Measurements from ENCODE around the gene PSMC3IP. TPM values are rescaled to one million over a fixed set of nuclear protein-coding genes. Genes with fewer than 3 reads are reported as not detected.
"Not testable (repeated sequence)": the region's sequence is repeated elsewhere in the genome, so short reads cannot be mapped to it uniquely, and the experiment has no call there.

Gene PSMC3IP
- total RNA-seq, 1 experiment from 2014 or later: 37.4 TPM

DNA sequence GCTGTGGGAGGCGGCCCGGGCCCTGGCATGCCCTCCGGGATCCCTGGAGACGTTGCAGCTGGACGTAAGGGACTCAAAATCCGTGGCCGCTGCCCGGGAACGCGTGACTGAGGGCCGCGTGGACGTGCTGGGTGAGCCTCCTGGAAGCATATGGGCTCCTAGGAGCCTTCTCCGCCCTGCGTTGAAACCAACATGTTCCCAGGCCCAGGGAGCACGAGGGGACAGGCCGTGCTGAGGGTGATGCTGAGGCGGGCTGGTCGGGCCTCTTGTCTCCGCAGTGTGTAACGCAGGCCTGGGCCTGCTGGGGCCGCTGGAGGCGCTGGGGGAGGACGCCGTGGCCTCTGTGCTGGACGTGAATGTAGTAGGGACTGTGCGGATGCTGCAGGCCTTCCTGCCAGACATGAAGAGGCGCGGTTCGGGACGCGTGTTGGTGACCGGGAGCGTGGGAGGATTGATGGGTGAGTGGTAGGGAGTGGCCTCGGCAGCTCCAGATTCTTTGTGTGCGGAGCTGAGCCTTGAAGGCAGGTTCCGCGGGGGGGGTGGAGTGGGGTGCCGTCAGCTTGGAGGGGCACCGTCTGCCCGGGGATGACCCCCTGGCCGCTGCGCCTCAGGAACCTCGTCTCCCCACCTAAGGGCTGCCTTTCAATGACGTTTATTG, 24.2 kb downstream of the PSMC3IP start:
- no peaks in the 10 kb centered on the region for H3K9me3 ChIP-seq (ENCODE audit: control insufficient read depth, low read depth, low read length)
- H2BK20ac ChIP-seq (ENCODE audit: low read depth, low read length, poor library complexity, severe bottlenecking): no peak overlapping the region
- no peak overlapping the region for H2BK5ac ChIP-seq (ENCODE audit: insufficient read length, low read length)
- Mint-ChIP-seq H3K4me3 (peak overlapping the region; percentile 85 to 92), H3K27ac (peak overlapping the region in 2 of 3 experiments; percentile 61 to 77; a peak in 2 of 7 replicates), H3K36me3 (ENCODE audit: insufficient read depth in 1 of 3, low read depth in 3 of 3) (no peaks in the 10 kb centered on the region), H3K9me3 (no peaks in the 10 kb centered on the region), H3K4me1 (peaks cover 14 to 34% of the 10 kb centered on the region in 2 experiments), H3K27me3 (ENCODE audit: low read depth) (peaks cover 9% of the 10 kb centered on the region; the same call in 1 of the 2 replicates)
- WGBS (ENCODE audit: extremely low coverage, insufficient read length, low lambda C conversion rate): no CpG with 5 or more reads among the region's 45 CpGs
- H2BK12ac ChIP-seq (ENCODE audit: insufficient read length, low read depth, low read length): no peak overlapping the region
- no peak overlapping the region for H2BK120ac ChIP-seq (ENCODE audit: low read depth, low read length, poor library complexity, severe bottlenecking)
- H3K23ac ChIP-seq (ENCODE audit: insufficient read length, low read depth, low read length): no peak overlapping the region
- no peaks in the 10 kb centered on the region for H3K4me1 ChIP-seq (ENCODE audit: insufficient read depth, low read length)
- H2AK5ac ChIP-seq (ENCODE audit: insufficient read length, low read length): no peak overlapping the region
- no peaks in the 10 kb centered on the region for H3K79me2 ChIP-seq (ENCODE audit: insufficient read depth, low read length)
- no peak overlapping the region for H3T11ph ChIP-seq (ENCODE audit: low read length)
- H3K27me3 ChIP-seq (ENCODE audit: insufficient read depth, low read length): no peaks in the 10 kb centered on the region
- H2BK15ac ChIP-seq (ENCODE audit: low read depth, low read length): no peak overlapping the region
- H3K18ac ChIP-seq (ENCODE audit: insufficient read length, low read depth, low read length): no peak overlapping the region
- no peak overlapping the region for H4K5ac ChIP-seq (ENCODE audit: insufficient read length, low read depth, low read length)
- H3K9ac ChIP-seq (ENCODE audit: extremely low read depth, insufficient read length, low read length): no peak overlapping the region
- no peak overlapping the region for H4K8ac ChIP-seq (replicated peaks; ENCODE audit: insufficient read length, low read depth, low read length)
- H4K91ac ChIP-seq (ENCODE audit: insufficient read length, low read depth, low read length): no peak overlapping the region
- H3K79me1 ChIP-seq (ENCODE audit: insufficient read depth, low read depth, low read length, poor library complexity, severe bottlenecking): no peaks in the 10 kb centered on the region
- DNase-seq: peak; percentile 86
- H3K4me2 ChIP-seq (ENCODE audit: insufficient read depth, insufficient read length, low read length): no peak overlapping the region
- peaks cover 16% of the 10 kb centered on the region for H3K23me2 ChIP-seq (ENCODE audit: insufficient read length, low read depth, low read length, poor library complexity, severe bottlenecking)
- no peak overlapping the region for H2AFZ ChIP-seq (ENCODE audit: low read length)
- no peaks in the 10 kb centered on the region for H4K20me1 ChIP-seq (ENCODE audit: control insufficient read depth, insufficient read depth, insufficient read length)
- H3K27ac ChIP-seq (ENCODE audit: insufficient read length, low read depth, low read length): no peak overlapping the region
- H3K56ac ChIP-seq (ENCODE audit: insufficient read length, low read depth, low read length): no peak overlapping the region
- H3K4ac ChIP-seq (ENCODE audit: low read depth, low read length): no peak overlapping the region
- TF ChIP-seq CTCF (conservative IDR thresholded peaks at IDR 0.05): no peak
- no peak overlapping the region for H3K14ac ChIP-seq (ENCODE audit: insufficient read depth, low read length)

GRCh38 chr17:42552736-42553135, 24.8 kb downstream of the PSMC3IP start, which contains the start of gene HSD17B1:
Gene HSD17B1 (plus strand): TSS chr17:42552923. CDS start chr17:42552934, 11 bp downstream.
- Mint-ChIP-seq H3K4me1 (peaks cover 14 to 35% of the 10 kb centered on the region in 2 experiments), H3K27ac (peak within 1 kb of the TSS in 2 of 3 experiments; percentile 61 to 77; a peak in 3 of 7 replicates), H3K4me3 (peak within 1 kb of the TSS; percentile 85 to 92)
- H4K20me1 ChIP-seq (ENCODE audit: control insufficient read depth, insufficient read depth, insufficient read length); H3T11ph ChIP-seq (ENCODE audit: low read length); H3K9me3 Mint-ChIP-seq; H4K5ac ChIP-seq (ENCODE audit: insufficient read length, low read depth, low read length); H2AK5ac ChIP-seq (ENCODE audit: insufficient read length, low read length); H3K9ac ChIP-seq (ENCODE audit: extremely low read depth, insufficient read length, low read length); H2BK12ac ChIP-seq (ENCODE audit: insufficient read length, low read depth, low read length); H3K4me1 ChIP-seq (ENCODE audit: insufficient read depth, low read length); H3K18ac ChIP-seq (ENCODE audit: insufficient read length, low read depth, low read length); H2BK5ac ChIP-seq (ENCODE audit: insufficient read length, low read length); H2BK15ac ChIP-seq (ENCODE audit: low read depth, low read length); H3K4ac ChIP-seq (ENCODE audit: low read depth, low read length); H3K79me2 ChIP-seq (ENCODE audit: insufficient read depth, low read length); H3K27me3 Mint-ChIP-seq (ENCODE audit: low read depth); H2AFZ ChIP-seq (ENCODE audit: low read length); H3K36me3 Mint-ChIP-seq (ENCODE audit: insufficient read depth in 1 of 3, low read depth in 3 of 3); H2BK20ac ChIP-seq (ENCODE audit: low read depth, low read length, poor library complexity, severe bottlenecking); DNase-seq; H3K14ac ChIP-seq (ENCODE audit: insufficient read depth, low read length); H3K56ac ChIP-seq (ENCODE audit: insufficient read length, low read depth, low read length); H3K27ac ChIP-seq (ENCODE audit: insufficient read length, low read depth, low read length); H3K27me3 ChIP-seq (ENCODE audit: insufficient read depth, low read length); H3K9me3 ChIP-seq (ENCODE audit: control insufficient read depth, low read depth, low read length); H4K8ac ChIP-seq (replicated peaks; ENCODE audit: insufficient read length, low read depth, low read length); H4K91ac ChIP-seq (ENCODE audit: insufficient read length, low read depth, low read length); H3K79me1 ChIP-seq (ENCODE audit: insufficient read depth, low read depth, low read length, poor library complexity, severe bottlenecking); H2BK120ac ChIP-seq (ENCODE audit: low read depth, low read length, poor library complexity, severe bottlenecking); H3K23ac ChIP-seq (ENCODE audit: insufficient read length, low read depth, low read length): not testable (repeated sequence)
- peak within 1 kb of the TSS; percentile 43 for H3K4me2 ChIP-seq (ENCODE audit: insufficient read depth, insufficient read length, low read length)
- peaks cover 20% of the 10 kb centered on the region for H3K23me2 ChIP-seq (ENCODE audit: insufficient read length, low read depth, low read length, poor library complexity, severe bottlenecking)
- WGBS (ENCODE audit: extremely low coverage, insufficient read length, low lambda C conversion rate): no CpG with 5 or more reads among the region's 15 CpGs
